ENCODE data around the gene F7. TPM values are rescaled to one million over a fixed set of nuclear protein-coding genes. Genes with fewer than 3 reads are reported as not detected.
"Not testable (repeated sequence)": the region's sequence is repeated elsewhere in the genome, so short reads cannot be mapped to it uniquely, and the experiment has no call there.

F7 gene
- total and polyA plus RNA-seq, 2 experiments from 2014 or later: 0.83 TPM; not detected in 1

DNA sequence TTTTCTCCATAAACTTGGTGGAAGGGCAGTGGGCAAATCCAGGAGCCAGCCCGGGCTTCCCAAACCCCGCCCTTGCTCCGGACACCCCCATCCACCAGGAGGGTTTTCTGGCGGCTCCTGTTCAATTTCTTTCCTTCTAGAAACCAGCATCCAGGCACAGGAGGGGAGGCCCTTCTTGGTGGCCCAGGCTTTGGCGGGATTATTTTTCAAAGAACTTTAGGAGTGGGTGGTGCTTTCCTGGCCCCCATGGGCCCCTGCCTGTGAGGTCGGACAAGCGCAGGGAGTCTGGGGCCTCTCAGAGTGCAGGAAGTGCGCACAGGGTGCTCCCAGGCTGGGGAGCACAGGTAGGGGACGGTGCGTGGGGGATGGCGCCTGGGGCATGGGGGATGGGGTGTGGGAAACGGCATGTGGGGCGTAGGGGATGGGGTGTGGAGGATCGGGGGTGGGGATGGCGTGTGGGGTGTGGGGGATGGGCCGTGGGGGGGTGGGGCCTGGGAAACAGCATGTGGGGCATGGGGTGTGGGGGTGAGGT, 396 bp downstream of the F7 start:
- Histone ChIP-seq H3K27ac (no peak overlapping the region), H3K4me1 (ENCODE audit: low read depth) (no peaks in the 10 kb centered on the region), H3K9me3 (ENCODE audit: low read depth) (no peaks in the 10 kb centered on the region), H3K27me3 (peaks cover 34% of the 10 kb centered on the region), H3K36me3 (no peaks in the 10 kb centered on the region), H3K4me3 (no peak overlapping the region)
- DNase-seq (ENCODE audit: low read depth in 1 of 2, low spot score in 1 of 2): no peak
- TF ChIP-seq, protein P1, sequence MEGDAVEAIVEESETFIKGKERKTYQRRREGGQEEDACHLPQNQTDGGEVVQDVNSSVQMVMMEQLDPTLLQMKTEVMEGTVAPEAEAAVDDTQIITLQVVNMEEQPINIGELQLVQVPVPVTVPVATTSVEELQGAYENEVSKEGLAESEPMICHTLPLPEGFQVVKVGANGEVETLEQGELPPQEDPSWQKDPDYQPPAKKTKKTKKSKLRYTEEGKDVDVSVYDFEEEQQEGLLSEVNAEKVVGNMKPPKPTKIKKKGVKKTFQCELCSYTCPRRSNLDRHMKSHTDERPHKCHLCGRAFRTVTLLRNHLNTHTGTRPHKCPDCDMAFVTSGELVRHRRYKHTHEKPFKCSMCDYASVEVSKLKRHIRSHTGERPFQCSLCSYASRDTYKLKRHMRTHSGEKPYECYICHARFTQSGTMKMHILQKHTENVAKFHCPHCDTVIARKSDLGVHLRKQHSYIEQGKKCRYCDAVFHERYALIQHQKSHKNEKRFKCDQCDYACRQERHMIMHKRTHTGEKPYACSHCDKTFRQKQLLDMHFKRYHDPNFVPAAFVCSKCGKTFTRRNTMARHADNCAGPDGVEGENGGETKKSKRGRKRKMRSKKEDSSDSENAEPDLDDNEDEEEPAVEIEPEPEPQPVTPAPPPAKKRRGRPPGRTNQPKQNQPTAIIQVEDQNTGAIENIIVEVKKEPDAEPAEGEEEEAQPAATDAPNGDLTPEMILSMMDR (IDR thresholded peaks at IDR 0.05; ENCODE audit: low read depth, low read length): no peak

DNA sequence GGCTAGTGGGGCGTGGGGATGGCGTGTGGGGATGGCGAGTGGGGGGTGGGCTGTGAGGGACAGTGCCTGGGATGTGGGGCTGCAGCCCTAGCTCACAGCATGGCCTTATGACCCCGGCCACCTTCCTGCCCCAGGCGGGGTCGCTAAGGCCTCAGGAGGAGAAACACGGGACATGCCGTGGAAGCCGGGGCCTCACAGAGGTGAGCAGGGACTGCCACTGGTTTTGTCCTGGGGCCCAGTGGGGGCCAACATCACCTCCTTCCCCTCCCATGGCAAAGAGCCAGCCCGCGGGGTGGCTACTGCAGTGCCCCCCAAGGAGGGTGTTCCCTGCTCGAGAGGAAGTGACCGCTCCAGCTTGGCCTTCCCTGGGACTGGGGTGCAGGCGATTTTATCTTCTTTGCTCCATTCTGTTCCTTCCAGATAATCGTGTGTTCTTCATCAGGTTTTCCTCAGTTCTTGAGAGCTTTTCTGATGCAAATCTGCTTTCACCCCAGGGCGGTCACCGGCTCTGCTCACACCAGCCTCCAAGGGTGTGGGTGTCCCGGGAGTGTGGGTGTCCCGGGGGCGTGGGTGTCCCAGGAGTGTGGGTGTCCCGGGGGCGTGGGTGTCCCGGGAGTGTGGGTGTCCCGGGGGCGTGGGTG, 1.2 kb downstream of the F7 start:
- Histone ChIP-seq H3K27ac (no peak overlapping the region), H3K9me3 (ENCODE audit: low read depth) (no peaks in the 10 kb centered on the region), H3K36me3 (no peaks in the 10 kb centered on the region), H3K4me1 (ENCODE audit: low read depth) (no peaks in the 10 kb centered on the region), H3K27me3 (peaks cover 38% of the 10 kb centered on the region), H3K4me3 (no peak overlapping the region)
- TF ChIP-seq, protein P1 (IDR thresholded peaks at IDR 0.05; ENCODE audit: low read depth, low read length): no peak
- no peak for DNase-seq (ENCODE audit: low read depth in 1 of 2, low spot score in 1 of 2)

DNA sequence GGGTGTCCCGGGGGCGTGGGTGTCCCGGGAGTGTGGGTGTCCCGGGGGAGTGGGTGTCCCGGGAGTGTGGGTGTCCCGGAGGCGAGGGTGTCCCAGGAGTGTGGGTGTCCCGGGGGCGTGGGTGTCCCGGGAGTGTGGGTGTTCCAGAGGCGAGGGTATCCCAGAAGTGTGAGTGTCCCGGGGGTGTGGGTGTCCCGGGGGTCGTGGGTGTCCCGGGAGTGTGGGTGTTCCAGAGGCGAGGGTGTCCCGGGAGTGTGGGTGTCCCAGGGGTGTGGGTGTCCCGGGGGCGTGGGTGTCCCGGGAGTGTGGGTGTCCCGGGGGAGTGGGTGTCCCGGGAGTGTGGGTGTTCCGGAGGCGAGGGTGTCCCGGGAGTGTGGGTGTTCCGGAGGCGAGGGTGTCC, 2.9 kb downstream of the F7 start:
- H3K27me3 ChIP-seq: peaks cover 54% of the 10 kb centered on the region
- DNase-seq (ENCODE audit: low read depth in 1 of 2, low spot score in 1 of 2); H3K27ac ChIP-seq; H3K4me1 ChIP-seq (ENCODE audit: low read depth); H3K4me3 ChIP-seq; H3K9me3 ChIP-seq (ENCODE audit: low read depth); H3K36me3 ChIP-seq: not testable (repeated sequence)

DNA sequence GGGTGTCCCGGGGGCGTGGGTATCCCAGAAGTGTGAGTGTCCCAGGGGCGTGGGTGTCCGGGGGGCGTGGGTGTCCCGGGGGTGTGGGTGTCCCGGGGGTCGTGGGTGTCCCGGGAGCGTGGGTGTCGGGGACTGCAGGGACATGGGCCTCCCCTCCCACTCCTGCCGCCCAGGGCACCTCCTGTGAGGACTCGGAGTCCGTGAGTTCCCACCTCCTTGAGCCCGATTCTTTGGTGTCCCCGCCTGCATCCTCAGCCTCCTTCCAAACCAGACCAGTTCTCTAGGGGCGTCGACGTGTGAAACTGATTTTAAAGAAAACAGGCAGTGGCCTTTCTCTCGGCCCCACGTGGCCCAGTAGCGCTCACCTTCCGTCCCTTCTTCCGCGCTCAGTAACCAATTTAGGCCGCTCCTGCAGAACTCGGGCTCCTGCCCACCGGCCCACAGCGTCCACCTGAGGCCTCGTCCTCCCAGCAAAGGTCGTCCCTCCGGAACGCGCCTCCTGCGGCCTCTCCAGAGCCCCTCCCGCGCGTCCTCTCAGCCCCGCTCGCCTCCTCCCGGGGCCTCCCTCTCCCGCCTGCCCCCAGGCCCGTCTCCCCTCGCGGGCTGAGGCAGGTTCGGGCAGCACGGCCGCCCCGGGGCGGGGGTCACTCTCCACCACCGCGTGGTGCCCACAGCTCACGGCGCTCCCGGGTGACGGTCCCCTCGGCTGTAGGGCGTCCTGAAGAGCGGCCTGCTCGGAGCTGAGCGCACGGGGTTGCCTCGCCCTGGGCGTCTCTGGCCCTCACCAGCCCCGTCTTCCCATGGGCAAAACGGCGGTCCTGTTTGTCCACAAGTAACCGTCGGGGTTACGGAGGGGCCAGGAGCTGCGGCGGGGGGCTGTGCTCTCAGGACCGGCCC, 3.8 kb downstream of the F7 start:
- H3K4me3 ChIP-seq: no peak overlapping the region

DNA sequence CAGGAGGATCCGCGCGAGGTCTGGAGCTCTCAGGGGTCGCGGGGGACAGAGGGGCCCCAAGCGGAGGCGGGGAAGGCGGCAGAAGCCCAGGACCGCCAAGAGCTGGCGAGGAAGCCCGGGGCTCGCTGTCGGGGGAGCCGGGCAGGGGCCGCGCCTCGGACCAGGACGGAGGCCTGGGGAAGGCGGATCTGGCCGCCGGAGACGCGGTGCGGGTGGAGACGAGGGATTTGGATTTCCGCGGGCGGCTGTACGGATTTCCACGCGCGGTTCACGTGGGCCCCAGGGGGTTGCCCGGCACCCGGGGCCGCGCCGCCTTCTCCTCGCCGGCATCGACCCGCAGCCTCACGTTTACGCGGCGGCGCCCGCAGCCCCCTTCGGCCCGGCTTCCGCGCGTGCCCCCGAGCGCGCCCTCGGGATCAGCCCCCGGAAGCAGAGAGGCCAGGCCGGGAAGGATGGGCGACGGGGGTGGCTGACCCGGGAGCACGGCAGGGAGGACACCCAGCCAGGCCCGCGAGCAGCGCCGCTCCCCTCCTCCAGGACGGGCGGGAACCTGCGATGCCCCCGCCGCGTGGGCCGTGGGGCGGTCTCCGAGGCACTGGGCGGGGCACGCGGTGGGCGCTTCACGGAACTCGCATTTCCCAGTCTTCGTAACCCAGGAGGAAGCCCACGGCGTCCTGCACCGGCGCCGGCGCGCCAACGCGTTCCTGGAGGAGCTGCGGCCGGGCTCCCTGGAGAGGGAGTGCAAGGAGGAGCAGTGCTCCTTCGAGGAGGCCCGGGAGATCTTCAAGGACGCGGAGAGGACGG, 4.7 kb downstream of the F7 start:
- no peaks in the 10 kb centered on the region for H3K4me1 ChIP-seq (ENCODE audit: low read depth)
- H3K27me3 ChIP-seq: peaks cover 58% of the 10 kb centered on the region
- H3K27ac ChIP-seq: no peak overlapping the region
- no peak overlapping the region for H3K4me3 ChIP-seq
- DNase-seq (ENCODE audit: low read depth in 1 of 2, low spot score in 1 of 2): peak in 1 of 2 donors; percentile 17
- no peaks in the 10 kb centered on the region for H3K9me3 ChIP-seq (ENCODE audit: low read depth)
- TF ChIP-seq, protein P1 (IDR thresholded peaks at IDR 0.05; ENCODE audit: low read depth, low read length): no peak
- H3K36me3 ChIP-seq: no peaks in the 10 kb centered on the region

More for the DNA sequence above, 3.8 kb downstream of the F7 start:
- Histone ChIP-seq H3K9me3 (ENCODE audit: low read depth) (no peaks in the 10 kb centered on the region), H3K27ac (no peak overlapping the region), H3K27me3 (peaks cover 54% of the 10 kb centered on the region), H3K36me3 (no peaks in the 10 kb centered on the region), H3K4me1 (ENCODE audit: low read depth) (no peaks in the 10 kb centered on the region)
- TF ChIP-seq, protein P1 (IDR thresholded peaks at IDR 0.05; ENCODE audit: low read depth, low read length): no peak
- DNase-seq (ENCODE audit: low read depth in 1 of 2, low spot score in 1 of 2): no peak

Data from cardiac muscle cell (in vitro differentiated cells and primary cell).